H1 (cell line): Measurements from ENCODE around the gene SLC2A4. TPM values are rescaled to one million over a fixed set of nuclear protein-coding genes. Genes with fewer than 3 reads are reported as not detected.

Experiments
- CHD1 ChIP-seq: IDR thresholded peaks from 2 replicates; pipeline ENCODE4 v1.6.1; 2012; ENCODE audit warnings: low read depth, low read length, improper control_type of control experiment
- CTCF ChIP-seq, 3 experiments: IDR thresholded peaks; 1 replicate in 2 of 3; 2 replicates in 1 of 3; pipeline versions ENCODE4 v1.5.1 to v1.6.1; 2011; ENCODE audit warnings: low read length in 3 of 3, mild to moderate bottlenecking in 3 of 3, inconsistent platforms in 2 of 3, low read depth in 1 of 3, moderate library complexity in 1 of 3; ENCODE audit not compliant: insufficient read depth in 1 of 3; ENCODE audit errors: control extremely low read depth in 1 of 3
- EGR1 ChIP-seq: IDR thresholded peaks from 2 replicates; pipeline ENCODE4 v1.6.1; 2011; ENCODE audit warnings: low read depth, low read length, borderline replicate concordance
- SIN3A ChIP-seq, 2 experiments: IDR thresholded peaks in 1 of 2; conservative IDR thresholded peaks in 1 of 2; 2 replicates each; pipeline ENCODE4 v1.6.1; 2011 to 2012; ENCODE audit warnings: low read length in 2 of 2, improper control_type of control experiment in 1 of 2, low read depth in 1 of 2, mild to moderate bottlenecking in 1 of 2
- SP2 ChIP-seq: IDR thresholded peaks from 2 replicates; pipeline ENCODE4 v1.6.1; 2012; ENCODE audit warnings: mild to moderate bottlenecking, low read length, inconsistent platforms
- TCF12 ChIP-seq: IDR thresholded peaks from 2 replicates; pipeline ENCODE4 v1.6.1; 2011; ENCODE audit warnings: low read depth, mild to moderate bottlenecking, low read length
- polyA plus RNA-seq, 7 experiments: library from polyadenylated mRNA; depleted of rRNA in 3 of 7; stranded (reverse) in 5 of 7; unstranded in 2 of 7; fragments of >200 nt in 5 of 7; fragments of 200-250 nt in 2 of 7; gene quantifications; 1 replicate in 5 of 7; 2 replicates in 1 of 7; 4 replicates in 1 of 7; pipeline versions ENCODE4 v1.2.1 to v1.2.3, GENCODE V29; 2011 to 2013; ENCODE audit warnings: missing spikeins in 2 of 7, mixed read lengths in 2 of 7
- total RNA-seq: library from RNA; stranded (reverse); fragmentation: NEBNext Ultra II Directional; extraction: Animal tissue kit (Norgen Biotek cat#: 25700); gene quantifications from 2 replicates; pipeline ENCODE4 v1.2.1, GENCODE V29; 2021

SLC2A4 gene
- total and polyA plus RNA-seq, 2 of the 8 experiments (the other 6 are each of a cell fraction or from before 2014, with no cell fraction given) = 5.7 to 6.9 TPM

DNA sequence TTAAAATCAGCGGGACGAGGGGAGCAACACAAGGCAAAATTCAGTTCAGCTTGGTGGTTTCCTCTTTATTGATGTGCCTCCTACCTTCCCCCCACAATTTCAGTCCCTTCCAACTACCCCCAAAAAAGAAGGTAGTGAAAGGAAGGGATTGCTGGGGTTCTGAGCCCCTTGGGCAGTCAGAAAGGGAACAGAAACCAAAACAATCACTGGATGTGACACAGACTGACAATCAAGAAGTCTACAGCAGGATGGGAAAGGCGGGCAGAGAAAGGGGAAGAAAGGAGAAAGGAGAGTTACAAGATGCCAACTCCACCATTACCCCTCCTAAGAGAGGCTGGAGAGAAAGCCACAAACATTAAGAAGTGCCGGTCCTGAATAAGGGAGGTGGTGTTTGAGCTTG lies 41.1 kb upstream of the SLC2A4 start (continued):
- TF ChIP-seq CHD1 (no peak), CTCF (IDR thresholded peaks at IDR 0.05; ENCODE audit: control extremely low read depth in 1 of 3, insufficient read depth in 1 of 3, low read depth in 1 of 3, low read length in 3 of 3) (no peak), EGR1 (no peak), SP2 (no peak), SIN3A (conservative IDR thresholded peaks at IDR 0.05 in 1 of 2, IDR thresholded peaks at IDR 0.05 in 1 of 2; ENCODE audit: low read depth in 1 of 2, low read length in 2 of 2) (no peak), TCF12 (no peak)
